WTC11 (cell line): ENCODE data around the gene MAPK8IP1. TPM values are rescaled to one million over a fixed set of nuclear protein-coding genes. Genes with fewer than 3 reads are reported as not detected.
A peak's percentile ranks its signal among the peaks of the same experiment; 100 is the strongest.

Experiments
- AFF4 ChIP-seq: sonication (generic); formaldehyde crosslinking; IDR thresholded peaks from 2 replicates; pipeline ENCODE4 v1.8.1; 2023; ENCODE audit warnings: mild to moderate bottlenecking, missing genetic modification reagents, borderline replicate concordance
- ATF6 ChIP-seq: sonication (generic); formaldehyde crosslinking; IDR thresholded peaks from 2 replicates; pipeline ENCODE4 v1.8.1; 2023; ENCODE audit warnings: mild to moderate bottlenecking, missing genetic modification reagents
- CREM ChIP-seq: sonication (generic); formaldehyde crosslinking; IDR thresholded peaks from 2 replicates; pipeline ENCODE4 v1.8.1; 2022; ENCODE audit warnings: mild to moderate bottlenecking, missing genetic modification reagents, moderate library complexity
- CTCF ChIP-seq: fragments of 200-600 bp; IDR thresholded peaks from 2 replicates; pipeline ENCODE4 v1.8.0; 2022; ENCODE audit warnings: antibody characterized with exemption
- E2F4 ChIP-seq: sonication (generic); formaldehyde crosslinking; IDR thresholded peaks from 2 replicates; pipeline ENCODE4 v1.8.1; 2022; ENCODE audit warnings: low read depth, mild to moderate bottlenecking, moderate library complexity, missing genetic modification reagents, borderline replicate concordance
- E2F5 ChIP-seq: sonication (generic); formaldehyde crosslinking; IDR thresholded peaks from 2 replicates; pipeline ENCODE4 v1.8.1; 2022; ENCODE audit warnings: mild to moderate bottlenecking, moderate library complexity, missing genetic modification reagents
- MLX ChIP-seq: sonication (generic); formaldehyde crosslinking; IDR thresholded peaks from 2 replicates; pipeline ENCODE4 v1.8.1; 2023; ENCODE audit warnings: mild to moderate bottlenecking, missing genetic modification reagents, moderate library complexity
- NFYB ChIP-seq: sonication (generic); formaldehyde crosslinking; conservative IDR thresholded peaks from 2 replicates; pipeline ENCODE4 v1.8.0; 2022; ENCODE audit warnings: low read depth, missing genetic modification reagents
- PRDM15 ChIP-seq: sonication (generic); formaldehyde crosslinking; IDR thresholded peaks from 2 replicates; pipeline ENCODE4 v1.8.0; 2022; ENCODE audit warnings: missing genetic modification reagents
- PRRX2 ChIP-seq: fragments of 250-450 bp; sonication (Bioruptor Pico); IDR thresholded peaks from 2 replicates; pipeline ENCODE4 v1.8.0; 2021; ENCODE audit warnings: mild to moderate bottlenecking
- STAT6 ChIP-seq: sonication (generic); formaldehyde crosslinking; conservative IDR thresholded peaks from 2 replicates; pipeline ENCODE4 v1.8.1; 2023; ENCODE audit warnings: mild to moderate bottlenecking, low read depth, missing genetic modification reagents, moderate library complexity
- ZNF232 ChIP-seq: sonication (generic); formaldehyde crosslinking; IDR thresholded peaks from 2 replicates; pipeline ENCODE4 v1.8.0; 2022; ENCODE audit warnings: mild to moderate bottlenecking, missing genetic modification reagents
- ZNF425 ChIP-seq: fragments of 250-450 bp; sonication (Bioruptor Pico); conservative IDR thresholded peaks from 2 replicates; pipeline ENCODE4 v1.9.0; 2021; ENCODE audit warnings: mild to moderate bottlenecking
- total RNA-seq: library from RNA; stranded (reverse); gene quantifications from 3 replicates; pipeline ENCODE4 v1.2.3, GENCODE V29; 2021

Gene MAPK8IP1
- total RNA-seq, 1 experiment from 2014 or later = 34.1 TPM

GRCh38 chr11:45846974-45847910 lies 38.2 kb upstream of the MAPK8IP1 start, which contains the start of gene CRY2 (continued):
- TF ChIP-seq ZNF425 (CRISPR knock-in tag) (no peak), NFYB (CRISPR knock-in tag) (peak; percentile 49), ATF6 (CRISPR knock-in tag) (no peak), CREM (CRISPR knock-in tag) (no peak), STAT6 (CRISPR knock-in tag) (no peak), E2F5 (CRISPR knock-in tag) (peak; percentile 44; the same call in 1 of the 2 replicates), ZNF232 (peak; percentile 74; the same call in 1 of the 2 replicates), E2F4 (CRISPR knock-in tag) (no peak), MLX (CRISPR knock-in tag) (no peak), PRRX2 (CRISPR knock-in tag) (no peak), CTCF (no peak), PRDM15 (CRISPR knock-in tag) (no peak), AFF4 (no peak)
